ENCODE results near the gene PPA1.
"Not testable (repeated sequence)": the region's sequence is repeated elsewhere in the genome, so short reads cannot be mapped to it uniquely, and the experiment has no call there.

PPA1 gene

GRCh38 chr10:70241081-70241480 is 7.9 kb upstream of the PPA1 start:
- TF ChIP-seq CTCF (IDR thresholded peaks at IDR 0.05; ENCODE audit: low read depth, low read length, missing control alignments), result no peak
- in situ Hi-C loops (cut with HindIII; ENCODE audit: low sequenced_read_pairs), result loop anchor here (5.0 kb wide), 1 partner anchor 111 kb away; no protein-coding TSS in a partner anchor
- no peak overlapping the region for H3K4me3 ChIP-seq (ENCODE audit: low read depth, low read length)
- DNase-seq (ENCODE audit: low read depth), result no peak

GRCh38 chr10:70239986-70240385 is 6.8 kb upstream of the PPA1 start:
- in situ Hi-C loops (cut with HindIII; ENCODE audit: low sequenced_read_pairs), result loop anchor here (5.0 kb wide), 1 partner anchor 112 kb away; no protein-coding TSS in a partner anchor
- H3K4me3 ChIP-seq (ENCODE audit: low read depth, low read length); DNase-seq (ENCODE audit: low read depth): not testable (repeated sequence)

GRCh38 chr10:70239077-70239976 is 6.1 kb upstream of the PPA1 start:
- in situ Hi-C loops (cut with HindIII; ENCODE audit: low sequenced_read_pairs); H3K4me3 ChIP-seq (ENCODE audit: low read depth, low read length); DNase-seq (ENCODE audit: low read depth): not testable (repeated sequence)

GRCh38 chr10:70237958-70238536 is 4.8 kb upstream of the PPA1 start:
- H3K4me3 ChIP-seq (ENCODE audit: low read depth, low read length); in situ Hi-C loops (cut with HindIII; ENCODE audit: low sequenced_read_pairs); DNase-seq (ENCODE audit: low read depth): not testable (repeated sequence)

- H3K4me3 ChIP-seq (ENCODE audit: low read depth, low read length), result no peak overlapping the region
- in situ Hi-C loops (cut with HindIII; ENCODE audit: low sequenced_read_pairs), result no loop called here
- no peak for TF ChIP-seq CTCF (IDR thresholded peaks at IDR 0.05; ENCODE audit: low read depth, low read length, missing control alignments)
- DNase-seq (ENCODE audit: low read depth), result no peak
These were observed 1.6 kb upstream of the PPA1 start for GRCh38 chr10:70234668-70235447.

- in situ Hi-C loops (cut with HindIII; ENCODE audit: low sequenced_read_pairs), result no loop called here
- no peak for TF ChIP-seq CTCF (IDR thresholded peaks at IDR 0.05; ENCODE audit: low read depth, low read length, missing control alignments)
- peak overlapping the region; percentile 93 for H3K4me3 ChIP-seq (ENCODE audit: low read depth, low read length)
- no peak for DNase-seq (ENCODE audit: low read depth)
These were observed 691 bp upstream of the PPA1 start for GRCh38 chr10:70233939-70234300.

- DNase-seq (ENCODE audit: low read depth), result no peak
- in situ Hi-C loops (cut with HindIII; ENCODE audit: low sequenced_read_pairs), result no loop called here
- no peak for TF ChIP-seq CTCF (IDR thresholded peaks at IDR 0.05; ENCODE audit: low read depth, low read length, missing control alignments)
- H3K4me3 ChIP-seq (ENCODE audit: low read depth, low read length), result peak overlapping the region; percentile 93
These were observed 445 bp downstream of the PPA1 start for GRCh38 chr10:70232859-70233108.

All from astrocyte of the cerebellum (primary cell).